Urinary bladder (tissue), 4 donors: ENCODE results near the gene CD164L2. TPM values are rescaled to one million over a fixed set of nuclear protein-coding genes. Genes with fewer than 3 reads are reported as not detected.
"Not testable (repeated sequence)": the region's sequence is repeated elsewhere in the genome, so short reads cannot be mapped to it uniquely, and the experiment has no call there.

Source experiments
- DNase-seq: peaks from one replicate; pipeline ENCODE4 v3.0.0-alpha.2; 2015; ENCODE audit errors: extremely low spot score
- H3K27ac ChIP-seq: one replicate; pipeline ENCODE4 v1.5.1; 2013; ENCODE audit warnings: low read depth, mild to moderate bottlenecking, moderate library complexity
- H3K36me3 ChIP-seq: one replicate; pipeline ENCODE4 v1.6.1; 2013; ENCODE audit warnings: mild to moderate bottlenecking, moderate library complexity; ENCODE audit not compliant: insufficient read depth
- H3K4me1 ChIP-seq: one replicate; pipeline ENCODE4 v1.6.1; 2013; ENCODE audit warnings: mild to moderate bottlenecking, moderate library complexity; ENCODE audit not compliant: insufficient read depth
- H3K4me3 ChIP-seq: one replicate; pipeline ENCODE4 v1.5.1; 2013; ENCODE audit warnings: low read depth, low read length
- WGBS: extraction: QIAGEN DNeasy Blood & Tissue Kit; methylation state at CpG from one replicate; pipeline ENCODE4 v1.1.7; 2013; 5-methylcytosine and 5-hydroxymethylcytosine counted together
- polyA plus RNA-seq: library from polyadenylated mRNA; stranded (reverse); fragments of 200-250 nt; gene quantifications from one replicate; pipeline ENCODE4 v1.2.3, GENCODE V29; 2013
- total RNA-seq: library from RNA; depleted of rRNA; stranded (reverse); fragments of >200 nt; gene quantifications from one replicate; pipeline ENCODE4 v1.2.3, GENCODE V29; 2014
- donor health status: healthy with polysubstance abuse.
- donor health status: healthy.

CD164L2 gene
- total and polyA plus RNA-seq, 2 donors: 0.06 TPM; not detected in 1

DNA sequence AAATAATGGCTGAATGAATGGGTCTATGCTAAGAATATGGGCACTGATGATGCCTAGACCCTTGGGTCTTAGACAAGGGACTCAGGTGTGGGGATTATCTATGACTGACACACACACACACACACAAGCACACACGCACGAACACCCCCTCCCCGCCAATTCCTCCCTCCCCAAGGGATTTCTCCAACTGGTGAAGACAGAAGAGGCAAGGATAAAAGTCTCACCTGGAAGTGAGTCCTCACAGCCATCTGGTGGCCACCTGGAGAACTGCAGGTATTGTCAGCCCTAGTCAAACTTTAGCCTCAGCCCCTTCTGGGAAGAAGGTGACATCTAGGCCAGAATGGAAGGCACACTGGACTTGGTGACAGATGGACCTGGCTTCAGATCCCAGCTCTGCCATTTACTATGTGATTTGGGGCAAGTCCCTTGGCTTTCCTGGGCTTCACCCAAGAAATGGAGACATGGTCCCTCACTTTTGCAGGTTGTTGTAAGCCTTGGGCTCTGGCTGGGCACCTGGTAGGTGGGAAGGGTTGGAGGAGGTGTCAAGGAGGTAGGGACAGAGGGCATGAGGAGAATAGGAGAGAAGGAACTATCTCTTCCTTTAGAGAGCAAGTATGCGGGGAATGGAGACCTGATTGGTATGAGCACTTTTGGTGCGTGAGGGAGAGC is 5.3 kb upstream of the CD164L2 start:
- no peaks in the 10 kb centered on the region for H3K4me1 ChIP-seq
- WGBS: 44% methylated on average over 5 of the region's 5 CpGs
- no peak overlapping the region for H3K4me3 ChIP-seq
- no peak for DNase-seq
- H3K36me3 ChIP-seq: no peaks in the 10 kb centered on the region
- H3K27ac ChIP-seq: no peak overlapping the region

DNA sequence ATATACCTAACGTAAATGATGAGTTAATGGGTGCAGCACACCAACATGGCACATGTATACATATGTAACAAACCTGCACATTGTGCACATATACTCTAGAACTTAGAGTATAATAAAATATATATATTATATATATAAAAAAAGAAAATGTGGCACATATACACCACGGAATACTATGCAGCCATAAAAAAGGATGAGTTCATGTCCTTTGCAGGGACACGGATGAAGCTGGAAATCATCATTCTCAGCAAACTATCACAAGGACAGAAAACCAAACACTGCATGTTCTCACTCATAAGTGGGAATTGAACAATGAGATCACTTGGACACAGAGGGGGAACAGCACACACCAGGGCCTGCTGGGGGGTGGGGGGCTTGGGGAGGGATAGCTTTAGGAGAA is 1.7 kb upstream of the CD164L2 start:
- H3K36me3 ChIP-seq, H3K4me1 ChIP-seq, DNase-seq, H3K27ac ChIP-seq, H3K4me3 ChIP-seq: not testable (repeated sequence)
- 86% methylated on average over 3 of the region's 3 CpGs for WGBS

DNA sequence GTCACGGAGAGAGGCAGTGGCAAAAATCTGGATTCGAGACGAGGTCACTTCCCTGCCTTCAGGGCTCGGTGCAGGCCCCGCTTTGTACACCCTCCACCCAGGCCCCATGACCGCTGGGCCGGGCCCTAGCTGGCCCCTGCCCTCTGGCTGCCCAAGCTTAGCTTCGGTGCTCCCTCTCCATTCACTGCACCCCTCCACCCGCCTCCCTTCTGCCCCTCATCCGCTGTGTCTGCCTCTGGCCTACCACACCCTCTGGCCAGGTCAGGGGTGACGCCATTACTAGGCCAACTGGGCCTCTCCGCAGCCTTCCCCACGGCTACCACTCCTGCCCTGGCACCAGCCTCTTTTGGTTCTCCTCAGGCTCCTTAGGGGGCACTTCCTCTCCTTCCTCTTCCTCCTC is 528 bp upstream of the CD164L2 start:
- WGBS: 86% methylated on average over 13 of the region's 13 CpGs
- no peak overlapping the region for H3K27ac ChIP-seq
- DNase-seq: no peak
- no peaks in the 10 kb centered on the region for H3K36me3 ChIP-seq
- H3K4me1 ChIP-seq: no peaks in the 10 kb centered on the region
- no peak overlapping the region for H3K4me3 ChIP-seq

DNA sequence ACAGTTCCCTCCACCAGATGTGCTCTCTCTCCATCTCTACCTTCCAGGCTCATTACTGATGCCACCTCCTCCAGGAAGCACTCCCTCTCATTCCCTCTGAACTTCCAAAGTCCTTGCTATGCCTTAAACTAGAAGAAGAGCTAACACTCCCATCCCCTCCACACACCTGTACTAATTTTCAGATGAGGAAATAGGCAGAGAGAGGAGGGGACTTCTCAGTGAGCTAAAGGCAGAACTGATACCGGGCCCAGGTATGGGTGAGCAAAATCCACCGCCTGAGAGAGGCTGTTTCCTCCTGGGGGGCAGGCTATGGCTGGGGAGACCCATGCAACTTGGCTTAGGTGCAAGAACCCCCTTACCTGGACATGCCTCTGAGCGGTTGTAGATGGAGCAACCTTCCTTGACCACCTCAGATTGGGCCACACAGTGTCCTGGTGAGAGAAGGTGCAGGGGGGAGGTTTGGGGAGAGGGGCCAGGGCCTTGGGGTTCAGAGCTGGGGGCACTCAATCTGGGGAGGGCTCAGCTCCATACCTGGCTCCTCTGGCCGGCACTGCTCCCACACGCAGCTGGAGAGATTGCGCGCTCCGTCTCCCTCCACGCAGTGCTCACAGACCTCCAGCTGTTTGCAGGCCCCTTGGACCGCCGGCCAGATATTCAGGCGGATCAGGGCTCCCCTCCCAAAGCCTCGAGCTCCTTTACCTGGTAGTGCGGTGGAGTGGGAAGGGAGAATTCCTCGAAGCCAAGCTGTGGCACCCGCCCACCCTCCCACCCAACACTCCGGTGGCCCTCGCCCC is 967 bp downstream of the CD164L2 start:
- Histone ChIP-seq H3K4me1 (no peaks in the 10 kb centered on the region), H3K36me3 (no peaks in the 10 kb centered on the region), H3K27ac (no peak overlapping the region), H3K4me3 (no peak overlapping the region)
- 77% methylated on average over 18 of the region's 18 CpGs for WGBS
- no peak for DNase-seq

DNA sequence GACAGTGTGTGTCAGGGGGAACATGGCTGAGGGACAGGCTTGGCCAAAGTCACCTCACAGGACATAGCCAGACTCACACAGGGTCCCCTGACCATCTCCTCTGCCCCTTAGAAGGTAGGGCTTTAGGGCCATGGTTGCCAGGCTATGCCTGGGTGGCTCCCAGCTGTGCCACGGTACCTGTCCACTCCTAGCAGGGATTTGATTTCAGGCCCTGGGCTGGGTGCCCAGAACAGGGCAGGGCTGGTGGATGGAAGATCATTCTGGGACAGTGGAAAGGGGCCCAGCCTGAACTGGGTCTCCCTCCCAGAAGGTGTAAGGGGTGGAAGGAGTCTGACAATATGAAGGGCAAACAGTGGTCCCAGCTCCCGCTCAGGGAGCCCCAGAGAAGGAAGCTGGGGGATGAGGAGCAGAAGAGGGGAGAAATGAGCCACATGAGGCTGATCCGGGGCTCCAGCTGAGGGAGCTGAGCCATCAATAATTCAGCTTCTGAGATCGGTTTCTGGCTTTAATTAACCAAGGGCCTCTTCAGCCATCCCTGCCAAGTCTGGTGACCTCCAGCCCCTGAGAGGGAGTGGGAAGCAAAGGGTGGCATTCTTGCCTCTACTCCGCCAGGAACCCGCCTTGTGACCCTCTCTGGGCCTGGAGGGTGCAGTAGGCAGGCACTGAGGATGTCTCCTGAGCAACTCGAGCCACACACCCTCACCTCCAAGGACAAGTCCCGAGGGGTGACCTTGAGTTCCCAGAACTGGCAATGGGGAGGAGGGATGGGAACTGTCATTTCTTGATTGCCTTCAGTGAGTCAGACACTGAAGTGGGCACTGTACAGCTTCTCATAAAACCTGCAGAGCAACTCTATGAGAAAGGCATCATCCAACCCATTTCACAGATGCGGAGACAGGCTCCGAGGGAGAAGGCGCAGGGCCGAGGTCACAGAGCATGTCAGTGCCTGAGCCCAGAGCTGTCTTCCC is 2.1 kb downstream of the CD164L2 start:
- Histone ChIP-seq H3K36me3 (no peaks in the 10 kb centered on the region), H3K4me1 (no peaks in the 10 kb centered on the region), H3K27ac (no peak overlapping the region), H3K4me3 (no peak overlapping the region)
- DNase-seq: no peak
- 84% methylated on average over 12 of the region's 12 CpGs for WGBS

DNA sequence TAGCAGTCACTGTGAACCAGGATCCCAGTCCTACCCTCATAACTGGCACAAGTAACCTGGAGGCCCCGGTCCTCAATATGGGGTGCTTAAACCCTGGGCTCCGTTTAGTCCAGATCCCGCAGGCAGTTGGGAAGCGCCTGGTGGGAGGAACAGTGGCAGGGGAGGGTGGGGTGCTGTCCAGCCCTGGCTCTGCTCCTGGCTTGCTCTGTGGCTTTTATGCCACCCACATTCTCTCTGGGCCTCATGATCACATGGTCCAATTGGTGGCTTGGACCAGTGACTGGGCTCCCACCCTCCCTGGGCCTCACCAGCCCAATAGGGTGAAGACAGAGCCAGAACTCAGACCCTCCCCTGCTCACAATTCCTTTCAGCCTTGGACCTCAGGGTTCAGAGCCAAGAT is 2.9 kb downstream of the CD164L2 start:
- no peak for DNase-seq
- H3K36me3 ChIP-seq: no peaks in the 10 kb centered on the region
- H3K4me1 ChIP-seq: no peaks in the 10 kb centered on the region
- H3K27ac ChIP-seq: no peak overlapping the region
- no peak overlapping the region for H3K4me3 ChIP-seq
- 88% methylated on average over 4 of the region's 4 CpGs for WGBS

DNA sequence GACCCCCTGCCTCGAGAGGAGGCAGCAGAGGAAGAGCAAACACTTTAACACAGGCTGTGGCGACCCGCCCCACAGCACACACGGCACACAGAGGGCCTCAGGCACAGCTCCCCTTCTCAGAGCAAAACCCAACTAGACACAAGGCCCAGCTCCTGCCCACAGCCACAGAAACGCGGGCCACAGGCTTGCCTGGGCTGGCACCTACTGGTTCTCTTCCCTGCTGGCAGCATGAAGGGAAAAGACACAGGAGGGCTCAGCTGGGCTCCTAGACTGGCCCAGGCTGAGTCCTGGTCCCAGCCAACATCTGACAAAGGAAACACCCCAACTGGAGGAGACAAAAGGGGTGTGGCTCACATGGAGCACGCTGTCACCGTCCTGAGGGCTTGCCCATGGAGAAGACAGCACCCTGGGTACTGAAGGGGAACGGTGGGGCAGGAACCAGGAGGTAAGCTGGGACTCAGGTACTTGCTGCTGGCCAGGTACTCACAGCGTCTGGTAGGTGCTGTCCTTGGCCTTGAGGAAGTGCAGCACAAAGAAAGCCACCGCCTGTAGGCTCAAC is 3.5 kb downstream of the CD164L2 start:
- DNase-seq: no peak
- Histone ChIP-seq H3K27ac (no peak overlapping the region), H3K4me3 (no peak overlapping the region), H3K36me3 (no peaks in the 10 kb centered on the region), H3K4me1 (no peaks in the 10 kb centered on the region)
- 80% methylated on average over 11 of the region's 11 CpGs for WGBS

DNA sequence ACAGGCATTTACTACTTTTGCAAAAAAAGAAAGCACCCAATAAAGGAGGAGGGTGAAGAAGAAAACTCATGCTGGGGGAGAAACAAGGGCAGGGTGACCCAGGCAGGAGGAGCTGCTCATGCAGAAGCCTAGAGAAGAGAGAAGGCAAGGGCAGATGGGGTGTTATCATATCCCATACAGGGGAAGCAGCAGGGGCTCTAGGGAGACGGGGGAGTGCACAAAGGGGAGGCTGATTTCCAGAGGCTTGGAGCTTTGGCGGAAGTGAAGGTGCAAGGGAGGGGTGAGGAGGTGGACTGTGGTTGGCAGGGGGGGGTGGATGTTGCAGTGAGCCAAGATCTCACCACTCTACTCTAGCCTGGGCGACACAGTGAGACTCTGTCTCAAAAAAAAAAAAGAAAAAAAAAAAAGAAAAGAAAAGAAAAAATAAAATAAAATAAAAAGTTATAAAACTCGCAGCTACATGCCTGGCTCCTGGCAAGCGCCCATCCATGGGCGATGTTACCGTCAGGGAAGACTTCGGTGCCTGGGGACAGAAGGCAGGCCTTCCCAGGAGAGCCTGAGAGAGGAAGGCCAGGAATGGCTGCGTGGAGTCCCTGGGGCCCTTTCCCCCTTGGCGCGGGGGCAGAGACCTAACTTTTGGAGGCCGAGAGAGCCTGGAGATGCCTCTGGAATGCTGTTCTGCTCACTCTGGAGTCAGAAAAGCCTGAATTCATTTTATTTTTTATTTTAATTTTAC is 5.2 kb downstream of the CD164L2 start:
- Histone ChIP-seq H3K4me1 (no peaks in the 10 kb centered on the region), H3K27ac (no peak overlapping the region), H3K36me3 (no peaks in the 10 kb centered on the region), H3K4me3 (no peak overlapping the region)
- WGBS: 84% methylated on average over 12 of the region's 12 CpGs
- no peak for DNase-seq

DNA sequence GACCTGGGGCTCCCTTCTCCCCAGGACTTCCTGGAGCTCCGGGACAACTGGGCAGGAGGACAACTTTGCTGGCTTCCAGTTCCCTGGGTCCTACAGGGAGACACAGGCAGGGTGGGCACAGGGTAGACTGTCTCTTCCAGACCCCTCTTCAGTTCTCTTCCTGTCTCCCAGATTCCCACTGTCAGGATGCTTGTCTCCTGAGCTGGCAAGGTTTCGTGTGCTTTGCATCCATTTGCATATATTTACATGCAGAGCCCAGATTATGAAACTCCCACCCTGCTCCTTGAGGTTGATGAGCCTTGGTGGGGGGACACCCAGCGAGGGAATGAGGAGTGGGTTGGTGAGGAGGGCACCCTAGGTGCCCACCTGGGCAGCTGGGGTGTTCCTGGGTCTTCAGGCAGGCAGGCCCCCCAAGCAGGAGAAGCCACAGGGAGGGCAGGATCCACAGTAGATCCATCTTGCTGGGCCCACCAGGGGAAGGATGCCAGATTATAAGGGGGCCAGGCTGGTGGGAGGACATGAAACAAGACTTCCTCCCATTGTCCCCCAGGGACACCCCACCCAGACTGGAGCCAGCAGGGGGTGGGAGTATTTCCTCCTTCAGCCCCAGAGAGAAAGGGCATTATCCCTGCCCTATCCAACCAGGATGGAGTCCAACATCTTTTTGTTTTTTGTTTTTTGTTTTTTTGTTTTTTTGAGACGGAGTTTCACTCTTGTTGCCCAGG is 8.6 kb downstream of the CD164L2 start, which contains the start of gene FCN3:
Gene FCN3 (minus strand): TSS at position 463 of the 725 bp plus-strand sequence. CDS start 6 bp downstream, at position 457.
- Histone ChIP-seq H3K4me3 (no peak within 1 kb of the TSS), H3K36me3 (no peaks in the 10 kb centered on the region), H3K4me1 (no peaks in the 10 kb centered on the region), H3K27ac (no peak within 1 kb of the TSS)
- DNase-seq: no peak
- 74% methylated on average over 4 of the region's 4 CpGs for WGBS

DNA sequence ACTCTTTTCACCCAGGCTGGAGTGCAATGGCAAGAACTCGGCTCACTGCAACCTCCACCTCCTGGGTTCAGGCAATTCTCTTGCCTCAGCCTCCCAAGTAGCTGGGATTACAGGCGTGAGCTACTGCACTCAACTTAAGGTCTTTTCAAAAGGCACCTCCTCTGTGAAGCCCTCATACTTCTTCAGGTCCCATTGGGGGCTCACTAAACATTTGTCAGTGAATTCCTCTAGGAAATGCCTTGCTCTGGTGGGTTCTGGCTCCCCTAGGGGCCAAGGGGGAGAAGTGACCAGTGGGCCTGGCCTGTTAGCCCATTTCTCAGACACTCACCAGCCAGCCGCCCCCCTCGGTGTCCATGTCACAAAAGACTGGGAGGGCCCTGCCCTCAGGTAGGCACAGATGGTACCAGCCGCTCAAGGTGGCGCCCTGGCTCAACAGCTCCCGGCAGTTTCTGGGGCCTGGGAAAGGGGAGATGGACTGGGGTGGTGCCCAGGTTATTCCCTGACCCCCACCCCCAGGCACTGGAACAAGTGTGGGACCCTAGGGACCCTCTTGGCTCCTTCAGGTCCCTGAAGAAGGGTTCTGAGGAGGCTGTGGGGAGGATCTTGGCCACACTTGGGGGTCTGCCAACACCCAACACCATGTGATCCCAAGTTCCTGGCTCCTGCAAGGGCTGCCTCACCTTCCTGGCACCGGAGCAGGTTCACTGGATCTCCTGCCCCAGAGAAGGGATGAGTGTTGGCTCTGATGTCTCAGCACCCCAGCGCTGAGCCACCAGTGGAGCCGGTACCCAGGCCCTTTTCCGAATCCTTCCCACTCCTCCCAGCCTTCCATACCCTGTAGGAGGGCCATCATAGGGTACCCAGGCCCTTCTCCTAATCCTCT is 10.1 kb downstream of the CD164L2 start:
- H3K36me3 ChIP-seq: no peaks in the 10 kb centered on the region
- H3K4me1 ChIP-seq: no peaks in the 10 kb centered on the region
- no peak overlapping the region for H3K27ac ChIP-seq
- 91% methylated on average over 11 of the region's 11 CpGs for WGBS
- H3K4me3 ChIP-seq: no peak overlapping the region
- no peak for DNase-seq

DNA sequence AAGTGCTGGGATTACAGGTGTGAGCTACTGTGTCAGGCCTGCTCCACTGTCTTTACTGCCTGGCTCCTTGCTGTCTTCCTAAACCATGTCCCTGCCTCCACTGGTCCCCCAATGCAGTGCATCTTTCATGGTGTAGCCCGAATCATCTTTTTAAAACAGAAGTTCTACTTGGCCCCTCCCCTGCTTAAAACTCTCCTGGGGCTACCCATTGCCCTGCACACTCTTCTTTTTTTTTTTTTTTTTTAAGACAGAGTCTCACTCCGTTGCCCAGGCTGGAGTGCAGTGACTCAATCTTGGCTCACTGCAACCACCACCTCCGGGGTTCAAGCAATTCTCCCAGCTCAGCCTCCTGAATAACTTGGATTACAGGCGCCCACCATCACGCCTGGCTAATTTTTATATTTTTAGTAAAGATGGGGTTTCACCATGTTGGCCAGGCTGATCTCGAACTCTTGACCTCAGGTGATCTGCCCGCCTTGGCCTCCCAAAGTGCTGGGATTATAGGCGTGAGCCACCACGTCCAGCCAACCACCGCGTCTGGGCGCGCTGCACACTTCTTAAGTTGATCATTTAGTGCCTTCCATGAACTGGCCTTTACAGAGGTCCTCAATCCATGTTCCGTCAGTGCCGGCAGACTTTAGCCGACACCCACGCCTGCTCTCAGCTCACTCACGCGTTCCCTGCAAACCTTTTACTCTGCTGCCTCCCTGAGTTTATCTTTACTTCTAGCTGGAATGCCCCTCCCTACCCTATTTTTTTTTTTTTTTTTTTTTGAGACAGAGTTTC is 10.9 kb downstream of the CD164L2 start:
- Histone ChIP-seq H3K36me3 (no peaks in the 10 kb centered on the region), H3K27ac (no peak overlapping the region), H3K4me3 (no peak overlapping the region), H3K4me1 (no peaks in the 10 kb centered on the region)
- DNase-seq: no peak
- 88% methylated on average over 19 of the region's 19 CpGs for WGBS
